ENCODE results near the gene ACBD4.
"Not testable (repeated sequence)": the region's sequence is repeated elsewhere in the genome, so short reads cannot be mapped to it uniquely, and the experiment has no call there.

ACBD4 gene

DNA sequence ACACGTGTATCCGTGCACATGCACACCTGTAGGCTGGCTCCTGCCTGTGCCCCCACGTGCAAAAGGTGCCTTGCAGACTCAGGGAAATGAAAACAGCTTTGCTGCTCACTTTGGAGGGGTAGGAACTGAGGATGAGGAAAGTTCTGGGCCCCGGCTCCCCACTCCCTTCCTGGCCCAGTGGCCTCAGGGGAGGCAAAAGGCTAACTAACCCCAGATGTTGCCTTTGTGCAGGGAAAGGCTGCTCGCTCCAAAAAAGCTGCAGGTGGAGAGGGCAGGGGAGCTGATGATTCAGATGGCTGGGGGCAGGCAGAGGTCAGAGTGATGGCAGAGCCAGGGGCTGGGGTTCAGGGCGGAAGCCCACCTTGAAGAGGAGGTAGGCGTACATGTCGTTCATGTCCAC is 15.5 kb upstream of the ACBD4 start:
- no peak for DNase-seq (ENCODE audit: low spot score)

GRCh38 chr17:45120558-45120957 is 14.9 kb upstream of the ACBD4 start:
- no peak for DNase-seq (ENCODE audit: low spot score)

GRCh38 chr17:45121055-45121454 is 14.4 kb upstream of the ACBD4 start:
- no peak for DNase-seq (ENCODE audit: low spot score)

GRCh38 chr17:45123076-45123770 is 12.3 kb upstream of the ACBD4 start:
- no peak for DNase-seq (ENCODE audit: low spot score)

DNA sequence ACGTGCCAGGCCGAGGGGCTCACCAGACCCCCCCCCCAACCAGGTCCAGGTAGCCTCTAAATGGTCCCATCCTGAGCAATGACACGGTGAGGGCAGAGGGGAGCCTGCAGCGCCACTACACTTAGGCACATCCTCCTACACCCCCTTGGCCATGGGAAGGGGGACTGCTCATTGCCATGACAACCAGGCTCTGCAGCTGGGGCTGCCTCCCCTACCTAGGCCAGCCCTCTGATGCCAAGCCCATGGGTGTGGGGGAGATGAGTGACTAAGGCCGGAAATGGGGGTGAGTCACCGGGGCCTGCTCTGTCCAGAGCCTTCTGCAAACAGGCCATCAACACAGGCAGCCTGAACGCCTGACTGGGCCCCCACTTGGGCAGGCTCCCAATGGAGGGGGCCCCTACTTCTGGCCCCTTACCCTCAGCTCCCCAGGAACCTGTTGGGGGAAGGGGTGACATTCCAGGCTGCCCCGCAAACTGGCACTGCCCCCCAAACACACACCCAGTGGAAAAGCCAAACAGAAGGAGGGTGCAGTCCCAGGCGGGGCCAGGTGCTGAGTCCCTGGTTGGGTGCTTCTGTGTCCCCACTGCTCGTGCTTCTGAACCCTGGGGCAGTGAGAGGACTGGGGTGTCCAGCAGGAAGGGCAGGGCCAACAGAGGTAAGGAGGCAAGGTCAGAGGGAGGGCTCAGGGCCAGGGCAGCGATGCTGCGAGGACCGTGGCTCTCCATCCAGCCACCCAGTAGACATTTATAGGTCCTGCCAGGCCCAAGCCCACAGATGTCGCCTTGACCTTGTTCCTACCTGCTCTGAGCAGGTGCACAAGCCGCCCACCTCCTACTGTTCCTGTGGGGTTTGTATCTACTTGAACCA is 11.3 kb upstream of the ACBD4 start:
- DNase-seq (ENCODE audit: low spot score): peak; percentile 58

DNA sequence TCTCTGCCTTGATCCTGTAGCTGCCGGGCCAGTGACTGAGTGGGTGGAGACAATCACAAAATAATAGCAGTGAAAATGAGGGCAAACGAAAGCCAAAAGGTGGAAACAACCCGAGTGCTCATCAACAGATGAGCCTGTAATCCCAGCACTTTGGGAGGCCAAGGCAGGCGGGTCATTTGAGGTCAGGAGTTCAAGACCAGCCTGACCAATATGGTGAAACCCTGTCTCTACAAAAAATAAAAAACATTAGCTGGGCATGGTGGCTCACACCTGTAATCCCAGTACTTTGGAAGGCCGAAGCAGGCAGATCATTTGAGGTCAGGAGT is 10.7 kb upstream of the ACBD4 start:
- not testable (repeated sequence) for DNase-seq (ENCODE audit: low spot score)

DNA sequence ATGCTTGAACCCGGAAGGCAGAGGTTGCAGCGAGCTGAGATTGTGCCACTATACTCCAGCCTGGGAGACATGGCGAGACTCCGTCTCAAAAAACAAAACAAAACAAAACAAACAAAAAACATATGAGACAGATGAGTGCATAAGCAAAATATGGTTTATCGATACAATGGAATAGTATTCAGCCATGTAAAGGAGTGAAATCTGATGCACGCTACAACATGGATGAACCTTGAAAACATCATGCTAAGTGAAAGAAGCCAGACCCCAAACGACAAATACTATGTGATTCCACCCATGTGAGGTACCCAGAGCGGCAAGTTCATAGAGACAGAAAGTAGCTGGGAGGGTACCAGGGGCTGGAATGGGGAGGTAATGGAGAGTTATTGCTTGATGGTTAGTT is 10.0 kb upstream of the ACBD4 start:
- DNase-seq (ENCODE audit: low spot score): no peak

GRCh38 chr17:45127207-45127547 is 8.3 kb upstream of the ACBD4 start:
- no peak for DNase-seq (ENCODE audit: low spot score)

GRCh38 chr17:45127548-45128300 is 7.8 kb upstream of the ACBD4 start:
- DNase-seq (ENCODE audit: low spot score): peak; percentile 26

GRCh38 chr17:45128331-45128730 is 7.2 kb upstream of the ACBD4 start:
- DNase-seq (ENCODE audit: low spot score): no peak

DNA sequence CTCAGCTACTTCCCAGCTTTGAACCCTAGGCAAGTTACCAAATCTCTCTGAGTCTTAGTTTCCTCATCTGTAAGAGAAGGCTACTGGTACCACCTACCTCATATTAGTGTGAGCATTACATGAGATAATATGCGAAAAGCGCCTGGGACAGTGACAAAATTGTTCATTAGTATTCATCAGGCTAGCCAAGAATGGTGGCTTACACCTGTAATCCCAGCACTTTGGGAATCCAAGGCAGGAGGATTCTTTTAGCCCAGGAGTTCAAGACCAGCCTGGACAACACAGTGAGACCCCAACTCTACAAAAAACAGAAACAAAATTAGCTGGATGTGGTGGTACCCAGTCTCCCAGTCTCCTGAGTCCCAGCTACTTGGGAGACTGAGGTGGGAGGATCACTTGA is 6.5 kb upstream of the ACBD4 start:
- no peak for DNase-seq (ENCODE audit: low spot score)

DNA sequence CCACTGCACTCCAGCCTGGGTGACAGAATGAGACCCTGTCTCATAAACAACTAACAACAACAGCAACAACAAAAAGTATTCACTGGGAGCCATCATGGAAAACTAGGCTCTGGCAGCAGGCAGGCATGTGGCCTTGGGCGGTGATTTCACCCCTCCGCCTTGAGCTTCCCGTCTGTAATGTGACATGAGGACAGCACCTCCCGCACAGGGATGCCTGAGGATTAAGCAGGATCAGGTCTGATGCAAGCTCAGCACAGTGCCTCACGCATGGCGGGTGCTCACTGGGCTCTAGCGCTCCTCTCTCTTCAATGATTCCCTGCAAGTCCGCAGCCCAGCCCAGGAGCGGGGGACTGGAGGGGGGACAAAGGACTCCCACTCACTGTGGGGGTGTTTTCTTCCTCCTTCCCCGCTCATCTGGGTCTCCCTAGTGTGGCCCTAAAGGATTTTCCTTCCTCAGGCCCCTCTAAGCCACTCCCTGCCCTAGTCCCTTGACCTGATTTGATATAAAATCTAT is 6.0 kb upstream of the ACBD4 start:
- DNase-seq (ENCODE audit: low spot score): peak; percentile 6

- no peak for DNase-seq (ENCODE audit: low spot score)
Measured at GRCh38 chr17:45129940-45130680, 5.4 kb upstream of the ACBD4 start.

DNA sequence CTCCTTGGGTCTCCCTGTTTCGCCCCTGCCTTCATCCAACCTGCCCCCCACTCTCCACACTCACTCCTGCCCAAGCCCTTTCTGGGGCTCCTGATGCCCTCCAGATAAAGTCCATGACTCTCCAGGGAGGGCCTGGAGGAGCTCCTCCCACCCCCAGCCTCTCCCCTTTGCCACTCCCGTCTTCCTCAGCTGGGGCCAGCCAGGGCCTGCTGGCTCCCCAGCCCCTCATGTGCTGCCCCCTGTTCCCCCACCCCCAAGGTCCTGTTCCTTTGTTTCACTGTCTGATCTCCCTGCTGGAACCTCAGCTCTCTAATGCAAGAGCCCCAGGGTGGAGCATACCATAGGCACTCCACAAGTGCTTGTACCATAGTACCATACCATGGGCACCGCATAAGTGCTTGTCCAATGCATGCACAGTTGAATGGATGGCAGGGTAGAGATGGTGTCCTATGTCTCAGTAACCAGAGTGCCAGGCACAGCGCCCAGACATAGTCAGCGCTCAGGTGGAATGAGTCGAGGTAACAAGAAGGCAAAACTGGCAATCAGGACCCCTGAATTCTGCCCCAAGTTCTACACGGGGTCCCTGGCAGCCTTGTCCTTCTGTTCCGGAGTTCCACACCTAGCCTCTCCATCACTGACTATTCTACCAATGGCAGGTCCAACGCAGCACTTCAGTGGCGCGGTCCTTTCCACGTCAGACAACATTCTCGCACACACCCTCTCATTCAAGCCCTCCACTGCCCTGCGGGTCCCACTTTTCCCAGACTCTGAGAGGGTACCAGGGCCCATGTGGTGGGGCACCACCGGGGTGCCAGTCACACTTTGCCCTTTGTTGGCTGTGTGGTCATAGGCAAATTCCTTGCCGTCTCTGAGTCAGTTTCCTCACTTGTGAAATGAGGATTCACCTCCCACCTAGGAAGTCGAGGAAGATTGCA is 4.5 kb upstream of the ACBD4 start:
- DNase-seq (ENCODE audit: low spot score): no peak

DNA sequence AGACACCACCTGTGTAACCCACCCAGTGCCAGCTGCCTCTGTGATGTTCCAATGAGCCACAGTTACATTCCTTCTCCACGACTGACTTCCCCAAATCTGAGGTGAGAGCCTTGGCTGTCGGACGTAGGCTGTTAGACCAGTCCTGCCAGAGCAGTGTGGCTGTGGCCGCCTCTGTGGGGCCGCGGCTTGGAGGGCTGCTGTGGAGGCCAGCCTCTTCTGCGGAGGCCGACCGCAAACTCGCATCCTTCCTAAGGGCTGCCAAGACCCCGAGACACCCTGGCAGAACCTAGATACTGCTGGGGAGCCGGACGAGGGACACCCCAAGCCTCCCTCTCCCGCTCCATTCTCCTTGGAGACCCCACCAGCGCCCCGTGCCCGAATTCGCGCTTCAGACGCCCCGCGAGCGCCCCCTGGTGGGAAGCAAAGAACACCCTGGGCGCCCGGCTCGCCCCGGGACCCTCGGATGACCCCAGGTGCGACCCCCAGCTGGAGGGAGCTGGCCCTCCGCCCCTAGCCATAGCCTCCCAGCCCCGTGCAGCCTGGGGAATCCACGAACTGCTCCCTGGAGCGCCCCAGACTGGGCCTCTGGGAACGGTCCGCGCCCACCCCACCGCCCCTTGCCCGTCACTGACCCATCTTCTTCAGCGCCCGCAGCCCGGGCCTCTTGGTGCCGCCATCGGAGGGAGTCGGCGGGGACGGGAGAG is 3.7 kb upstream of the ACBD4 start:
- DNase-seq (ENCODE audit: low spot score): peak; percentile 86

DNA sequence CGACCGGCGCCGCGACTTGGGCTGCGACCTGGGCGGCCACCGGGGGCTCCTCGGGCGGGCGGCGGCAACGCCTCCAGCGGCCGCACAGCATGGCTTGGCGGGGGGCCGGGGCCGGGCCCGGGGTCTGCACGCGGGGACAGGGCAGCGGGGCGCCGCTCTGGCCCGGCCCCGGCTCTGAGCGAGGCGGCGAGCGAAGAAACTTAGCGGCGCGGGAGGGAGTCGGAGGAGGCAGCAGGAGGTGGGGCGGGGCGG is 3.2 kb upstream of the ACBD4 start, which contains the start of gene PLCD3:
TSS of gene PLCD3 (minus strand) at position 196 of the 252 bp plus-strand sequence. CDS start at position 91, 105 bp downstream.
- peak; percentile 91 for DNase-seq (ENCODE audit: low spot score)

- peak; percentile 78 for DNase-seq (ENCODE audit: low spot score)
Measured at GRCh38 chr17:45132572-45133463, 2.7 kb upstream of the ACBD4 start.

GRCh38 chr17:45135978-45136791 is 698 bp downstream of the ACBD4 start:
- no peak for DNase-seq (ENCODE audit: low spot score)
